ELR (cell line): Measurements from ENCODE around the gene PER1.

Experiments used
- DNase-seq: peaks from one replicate; pipeline ENCODE4 v3.0.0-alpha.2; 2015; ENCODE audit warnings: low read depth

The PER1 gene, protein sequence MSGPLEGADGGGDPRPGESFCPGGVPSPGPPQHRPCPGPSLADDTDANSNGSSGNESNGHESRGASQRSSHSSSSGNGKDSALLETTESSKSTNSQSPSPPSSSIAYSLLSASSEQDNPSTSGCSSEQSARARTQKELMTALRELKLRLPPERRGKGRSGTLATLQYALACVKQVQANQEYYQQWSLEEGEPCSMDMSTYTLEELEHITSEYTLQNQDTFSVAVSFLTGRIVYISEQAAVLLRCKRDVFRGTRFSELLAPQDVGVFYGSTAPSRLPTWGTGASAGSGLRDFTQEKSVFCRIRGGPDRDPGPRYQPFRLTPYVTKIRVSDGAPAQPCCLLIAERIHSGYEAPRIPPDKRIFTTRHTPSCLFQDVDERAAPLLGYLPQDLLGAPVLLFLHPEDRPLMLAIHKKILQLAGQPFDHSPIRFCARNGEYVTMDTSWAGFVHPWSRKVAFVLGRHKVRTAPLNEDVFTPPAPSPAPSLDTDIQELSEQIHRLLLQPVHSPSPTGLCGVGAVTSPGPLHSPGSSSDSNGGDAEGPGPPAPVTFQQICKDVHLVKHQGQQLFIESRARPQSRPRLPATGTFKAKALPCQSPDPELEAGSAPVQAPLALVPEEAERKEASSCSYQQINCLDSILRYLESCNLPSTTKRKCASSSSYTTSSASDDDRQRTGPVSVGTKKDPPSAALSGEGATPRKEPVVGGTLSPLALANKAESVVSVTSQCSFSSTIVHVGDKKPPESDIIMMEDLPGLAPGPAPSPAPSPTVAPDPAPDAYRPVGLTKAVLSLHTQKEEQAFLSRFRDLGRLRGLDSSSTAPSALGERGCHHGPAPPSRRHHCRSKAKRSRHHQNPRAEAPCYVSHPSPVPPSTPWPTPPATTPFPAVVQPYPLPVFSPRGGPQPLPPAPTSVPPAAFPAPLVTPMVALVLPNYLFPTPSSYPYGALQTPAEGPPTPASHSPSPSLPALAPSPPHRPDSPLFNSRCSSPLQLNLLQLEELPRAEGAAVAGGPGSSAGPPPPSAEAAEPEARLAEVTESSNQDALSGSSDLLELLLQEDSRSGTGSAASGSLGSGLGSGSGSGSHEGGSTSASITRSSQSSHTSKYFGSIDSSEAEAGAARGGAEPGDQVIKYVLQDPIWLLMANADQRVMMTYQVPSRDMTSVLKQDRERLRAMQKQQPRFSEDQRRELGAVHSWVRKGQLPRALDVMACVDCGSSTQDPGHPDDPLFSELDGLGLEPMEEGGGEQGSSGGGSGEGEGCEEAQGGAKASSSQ (N-terminal part only)

DNA sequence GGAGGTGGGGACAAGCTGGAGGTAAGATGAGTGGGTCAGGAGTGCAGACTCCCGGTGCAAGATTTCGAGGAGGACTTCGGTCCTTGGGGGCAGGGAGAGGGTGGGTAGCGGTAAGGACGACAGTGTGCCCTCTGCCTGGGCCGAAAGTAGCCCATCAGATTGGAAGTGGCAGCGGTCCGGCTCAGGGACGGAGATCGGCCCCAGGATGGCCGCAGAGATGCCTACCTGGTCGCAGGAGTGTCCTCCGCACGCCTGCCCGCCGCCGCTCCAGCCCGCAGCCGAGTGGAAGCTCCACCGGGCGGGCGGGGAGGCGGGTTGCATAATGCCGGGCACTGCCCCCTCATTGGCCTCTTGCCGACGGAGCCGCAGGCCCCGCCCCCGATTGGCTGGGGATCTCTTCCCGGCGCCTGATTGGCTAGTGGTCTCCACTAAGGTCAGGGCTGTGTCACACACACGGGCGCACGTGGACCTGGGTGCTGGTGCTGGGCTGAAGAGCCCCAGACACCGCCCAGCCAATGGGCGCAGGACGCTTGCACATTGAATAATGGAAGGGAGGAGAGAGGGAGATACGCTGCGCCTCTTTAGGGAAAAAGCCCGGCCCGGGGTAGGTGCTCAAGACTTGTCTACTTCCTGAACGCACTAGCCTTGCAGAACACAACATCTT, at the start of gene PER1:
PER1 (minus strand) TSS at position 293 of the 664 bp plus-strand sequence. CDS start 1,698 bp downstream, outside the sequence.
- peak; percentile 92 for DNase-seq

DNA sequence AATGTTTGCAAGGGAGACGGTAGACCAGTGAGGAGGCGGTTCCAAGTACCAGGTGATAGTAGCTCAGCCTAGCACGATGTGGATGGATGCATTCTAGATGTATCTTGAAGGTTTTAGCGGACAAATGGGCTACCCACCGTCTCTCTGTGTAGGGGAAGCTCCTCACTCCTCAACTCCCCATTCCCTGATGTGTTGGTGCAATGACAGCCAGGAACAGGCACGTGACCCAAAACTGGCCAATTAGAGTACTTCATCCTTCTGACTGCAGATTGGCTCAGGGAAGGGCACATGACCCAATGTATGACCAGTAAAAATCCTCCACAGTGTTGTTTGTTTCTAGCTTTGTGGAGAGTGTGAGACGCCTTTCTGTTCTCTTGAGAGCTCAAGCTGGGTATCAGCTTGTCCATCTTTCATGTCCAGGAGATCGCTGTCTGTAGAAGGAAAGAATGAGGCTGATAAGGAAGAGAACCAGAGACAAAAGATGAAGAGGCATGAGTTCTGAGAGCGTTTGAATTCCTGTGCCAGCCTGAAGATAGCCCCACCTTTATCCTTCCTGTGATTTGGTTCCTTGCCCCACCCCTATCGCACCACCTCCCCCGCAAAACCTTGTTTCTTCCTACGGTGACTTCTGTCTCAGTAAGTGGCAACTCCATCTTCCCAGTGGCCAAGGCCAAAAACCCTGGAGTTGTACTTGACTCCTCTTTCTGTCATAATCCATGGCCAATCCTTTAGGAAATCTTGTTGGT, 40.0 kb upstream of the PER1 start:
- DNase-seq = peak; percentile 85

DNA sequence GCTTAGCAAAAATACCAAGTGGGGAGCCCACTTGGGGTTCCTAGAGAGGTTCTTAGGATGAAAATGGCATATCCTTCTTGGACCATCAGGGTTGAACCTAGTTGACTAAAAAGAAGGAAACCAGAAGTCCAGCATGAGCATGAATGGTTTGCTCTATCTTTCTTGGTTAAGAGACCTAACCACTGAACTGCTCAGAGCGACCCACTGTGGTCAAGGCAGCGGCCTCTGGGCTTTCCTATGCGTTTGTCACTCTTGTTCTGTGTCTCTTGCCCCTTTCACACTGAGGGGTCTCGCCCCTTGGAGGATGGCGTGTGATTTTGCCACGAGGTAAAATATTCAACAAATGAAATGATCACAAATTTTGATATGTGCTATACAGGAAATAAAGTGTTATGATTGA, 38.3 kb upstream of the PER1 start:
- no peak for DNase-seq

DNA sequence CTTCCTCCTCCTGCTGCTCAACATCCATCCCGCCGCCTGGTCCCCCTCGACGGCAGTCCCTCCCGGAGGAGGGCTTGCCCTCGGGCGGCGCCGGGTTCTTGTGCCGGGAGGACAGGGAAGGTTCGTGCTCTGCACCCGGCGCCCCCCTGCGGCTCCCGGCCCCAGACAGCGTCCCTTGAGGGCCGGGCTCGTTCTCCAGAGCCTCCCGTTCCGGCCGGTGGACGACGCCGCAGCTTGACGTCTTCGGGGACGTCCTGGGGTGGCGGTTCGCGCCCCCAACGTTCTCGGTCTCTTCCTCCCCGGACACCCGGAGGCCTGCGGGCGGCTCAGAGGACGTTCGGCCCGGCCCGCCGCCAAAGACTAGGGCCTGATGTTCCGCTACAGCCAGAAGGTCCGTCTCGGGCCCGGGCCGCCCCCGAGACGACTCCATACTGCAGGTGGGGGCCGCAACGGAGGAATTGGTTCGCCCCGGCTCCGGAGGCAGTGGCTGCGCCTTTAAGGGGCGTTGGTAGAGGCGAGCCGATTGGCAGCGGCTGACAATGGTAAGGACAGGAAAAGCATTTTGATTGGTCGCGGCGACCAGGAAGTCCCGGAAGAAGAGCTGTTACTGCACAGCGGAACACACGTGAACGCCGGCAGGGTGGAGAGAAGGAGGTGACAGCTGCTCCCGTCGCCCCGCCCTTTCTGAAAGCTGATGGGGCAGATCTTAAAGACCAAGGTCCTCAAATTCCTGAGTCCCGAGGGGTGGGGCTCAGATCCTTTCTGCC, 37.7 kb upstream of the PER1 start, which contains the start of gene BORCS6:
BORCS6 (minus strand) TSS at position 470 of the 767 bp plus-strand sequence; CDS start at position 430, 40 bp downstream.
- DNase-seq = peak; percentile 99

DNA sequence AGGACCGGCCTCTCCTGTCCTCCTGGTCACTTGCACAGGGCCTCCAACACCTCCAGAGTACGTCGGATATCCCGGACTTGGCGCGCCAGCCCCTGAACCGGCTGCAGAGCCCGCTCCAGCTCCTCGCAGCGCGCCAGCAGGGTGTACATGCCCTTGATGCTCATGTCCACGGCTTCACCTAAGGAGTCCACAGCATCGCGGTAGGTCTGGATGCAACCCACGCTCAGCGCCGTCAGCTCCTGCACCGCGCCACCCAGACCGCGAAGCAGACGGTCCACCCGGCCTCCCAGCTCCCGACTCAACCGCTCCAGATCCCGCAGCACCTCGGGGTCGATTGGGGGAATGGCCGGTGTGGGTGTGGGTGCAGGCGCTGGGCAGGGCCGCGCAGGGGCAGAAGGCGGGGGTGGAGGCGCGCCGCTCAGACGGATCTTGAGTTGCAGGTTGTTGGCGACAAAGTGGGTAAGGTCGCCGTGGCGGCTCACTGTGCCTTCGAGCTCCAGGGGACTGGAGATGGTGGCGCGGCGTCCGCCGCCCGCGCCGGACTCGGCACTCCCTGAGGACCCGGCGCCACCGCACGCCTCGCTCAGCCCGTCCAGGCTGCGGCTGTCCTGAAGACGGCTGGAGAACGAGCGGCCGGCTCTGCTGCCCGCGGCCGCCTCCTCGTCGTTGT, 37.0 kb upstream of the PER1 start:
- DNase-seq = no peak

DNA sequence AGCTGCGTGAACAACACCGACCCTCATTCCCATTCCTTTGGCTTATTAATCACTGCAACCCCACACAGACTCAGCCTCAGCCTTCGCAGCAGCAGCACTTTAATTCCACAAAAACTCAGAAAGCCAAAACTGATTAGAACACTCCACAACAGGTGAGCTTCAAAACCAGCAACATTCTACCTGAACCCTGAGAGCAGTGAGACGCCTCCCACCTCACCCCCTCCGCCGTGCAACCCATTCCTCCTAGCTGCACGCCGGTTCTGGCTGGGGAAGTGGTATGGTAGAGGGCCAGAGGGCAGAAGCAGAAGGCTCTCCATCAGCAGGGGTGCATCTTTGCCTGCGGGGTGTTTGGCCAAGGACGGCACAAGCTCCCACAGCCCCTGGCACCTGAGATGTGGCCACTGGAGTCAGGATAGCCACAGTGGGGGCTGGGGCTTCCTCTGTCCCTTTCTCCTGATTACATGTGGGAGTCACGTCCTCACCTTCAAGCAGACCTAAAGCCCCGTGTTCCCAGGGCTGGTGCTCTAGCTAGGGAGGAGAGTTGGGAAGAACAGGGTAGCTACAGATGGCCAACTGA, 36.1 kb upstream of the PER1 start:
- DNase-seq = no peak

DNA sequence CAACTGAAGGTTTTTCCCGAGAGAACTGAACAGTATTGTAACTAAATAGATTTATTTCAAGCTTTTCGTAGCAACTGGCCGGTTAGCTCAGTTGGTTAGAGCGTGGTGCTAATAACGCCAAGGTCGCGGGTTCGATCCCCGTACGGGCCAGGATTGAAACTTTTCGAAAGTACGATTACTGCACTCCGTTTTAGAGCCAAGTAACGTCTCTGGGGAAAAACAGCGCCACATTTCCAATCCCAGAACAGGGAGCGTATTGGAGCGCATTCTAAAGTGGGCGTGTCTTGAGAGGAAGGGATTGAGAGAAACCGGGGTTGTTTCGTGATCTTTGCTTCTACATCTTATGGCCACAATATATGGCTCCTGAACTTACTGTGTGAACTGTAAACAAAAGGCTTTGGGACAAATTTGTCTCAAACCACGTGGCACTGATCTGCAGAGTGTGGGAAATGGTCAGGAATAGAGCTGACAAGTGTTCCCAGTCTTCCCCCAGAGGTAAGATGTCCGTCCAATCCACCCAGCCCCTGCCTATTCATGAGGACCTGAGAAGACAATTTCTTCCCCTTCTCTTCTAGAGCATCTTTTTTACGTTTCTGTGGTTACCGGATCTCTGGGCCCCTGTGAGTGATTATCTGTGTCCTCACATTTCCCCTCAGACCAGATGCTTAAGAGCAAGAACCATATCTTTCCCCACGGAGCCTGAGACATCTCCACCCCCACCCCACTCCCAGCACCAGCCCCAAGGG, 35.5 kb upstream of the PER1 start:
- peak; percentile 100 for DNase-seq

DNA sequence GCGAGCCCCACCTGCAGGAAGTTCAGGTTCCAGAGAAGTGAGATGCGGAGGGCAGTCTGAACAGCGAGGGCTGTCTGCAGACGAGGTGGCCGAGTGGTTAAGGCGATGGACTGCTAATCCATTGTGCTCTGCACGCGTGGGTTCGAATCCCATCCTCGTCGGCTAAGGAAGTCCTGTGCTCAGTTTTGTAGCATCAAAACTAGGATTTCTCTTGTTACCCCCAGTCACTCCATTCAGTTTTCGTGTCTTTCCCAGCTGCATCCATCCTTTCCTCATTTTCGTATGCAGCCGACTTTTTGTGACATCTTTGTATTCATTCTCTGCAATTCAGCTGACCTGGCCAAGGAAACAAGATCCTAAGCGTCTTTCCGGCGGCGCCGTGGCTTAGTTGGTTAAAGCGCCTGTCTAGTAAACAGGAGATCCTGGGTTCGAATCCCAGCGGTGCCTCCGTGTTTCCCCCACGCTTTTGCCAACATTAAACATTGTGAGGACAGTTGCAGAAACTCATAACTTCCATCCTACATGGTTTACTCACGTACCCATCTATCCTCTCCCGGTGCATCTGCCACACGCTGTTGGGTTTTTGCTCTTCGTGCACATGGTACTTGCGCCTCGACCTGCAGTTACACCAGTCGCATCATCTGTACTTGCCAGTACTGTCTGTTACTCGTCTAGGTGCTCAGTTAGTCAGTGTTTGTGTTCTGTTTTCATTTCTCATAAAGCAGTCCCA, 34.7 kb upstream of the PER1 start:
- DNase-seq = peak; percentile 95

DNA sequence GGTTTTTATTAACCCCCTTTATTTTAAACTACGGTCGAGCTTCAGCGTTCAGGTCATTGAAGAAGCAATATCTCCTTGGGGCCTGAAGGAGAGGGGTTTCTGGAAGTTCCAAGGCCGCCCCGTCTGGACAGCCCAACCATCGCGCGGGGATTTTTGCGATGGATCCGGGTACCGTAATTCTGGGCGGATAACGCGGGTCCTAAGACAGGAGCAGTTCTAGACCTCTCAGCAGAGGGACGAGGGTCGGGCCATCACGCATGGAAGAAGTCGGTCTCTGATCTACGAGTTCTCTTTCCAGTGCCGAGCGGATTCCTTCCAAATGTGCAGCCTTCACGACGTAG, 34.2 kb upstream of the PER1 start:
- DNase-seq = no peak

DNA sequence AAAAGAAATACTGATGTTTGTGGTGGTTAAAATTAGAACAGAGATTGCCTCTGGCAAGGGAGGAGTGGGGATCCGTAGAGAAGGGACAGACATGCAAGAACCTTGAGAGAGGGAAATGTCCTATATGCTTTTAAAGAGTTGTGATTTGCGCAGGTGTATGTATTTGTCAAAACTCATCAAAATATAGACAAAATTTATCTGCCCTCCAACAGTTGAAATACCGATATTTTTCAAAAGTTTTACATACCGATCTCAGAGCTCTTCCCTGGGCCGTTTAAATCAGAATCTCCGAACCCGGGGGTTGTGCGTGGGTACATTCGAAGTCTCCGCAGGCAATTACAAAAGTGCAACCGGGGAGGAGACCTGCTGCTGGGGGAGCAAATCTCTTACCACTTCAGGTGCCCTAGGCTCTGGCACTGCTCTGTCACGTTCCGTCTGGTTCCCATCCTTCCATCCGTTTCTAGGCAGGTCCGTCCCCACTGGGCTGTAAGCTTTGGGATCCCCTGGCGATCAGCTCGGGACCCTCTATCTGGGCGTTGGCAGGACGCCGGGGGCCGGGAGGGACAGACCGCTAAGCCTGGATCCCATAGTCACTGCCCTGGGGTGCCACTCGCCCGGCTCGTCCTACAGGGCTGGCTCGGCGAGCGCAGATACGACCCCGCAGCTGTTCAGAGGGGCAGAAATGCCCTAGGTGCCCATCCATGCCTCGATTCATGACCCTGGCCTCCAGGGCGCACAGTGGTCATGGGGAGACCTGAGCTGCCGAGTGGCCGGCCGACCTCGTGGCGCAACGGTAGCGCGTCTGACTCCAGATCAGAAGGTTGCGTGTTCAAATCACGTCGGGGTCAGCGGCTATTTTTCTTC, 33.6 kb upstream of the PER1 start:
- peak; percentile 67 for DNase-seq

DNA sequence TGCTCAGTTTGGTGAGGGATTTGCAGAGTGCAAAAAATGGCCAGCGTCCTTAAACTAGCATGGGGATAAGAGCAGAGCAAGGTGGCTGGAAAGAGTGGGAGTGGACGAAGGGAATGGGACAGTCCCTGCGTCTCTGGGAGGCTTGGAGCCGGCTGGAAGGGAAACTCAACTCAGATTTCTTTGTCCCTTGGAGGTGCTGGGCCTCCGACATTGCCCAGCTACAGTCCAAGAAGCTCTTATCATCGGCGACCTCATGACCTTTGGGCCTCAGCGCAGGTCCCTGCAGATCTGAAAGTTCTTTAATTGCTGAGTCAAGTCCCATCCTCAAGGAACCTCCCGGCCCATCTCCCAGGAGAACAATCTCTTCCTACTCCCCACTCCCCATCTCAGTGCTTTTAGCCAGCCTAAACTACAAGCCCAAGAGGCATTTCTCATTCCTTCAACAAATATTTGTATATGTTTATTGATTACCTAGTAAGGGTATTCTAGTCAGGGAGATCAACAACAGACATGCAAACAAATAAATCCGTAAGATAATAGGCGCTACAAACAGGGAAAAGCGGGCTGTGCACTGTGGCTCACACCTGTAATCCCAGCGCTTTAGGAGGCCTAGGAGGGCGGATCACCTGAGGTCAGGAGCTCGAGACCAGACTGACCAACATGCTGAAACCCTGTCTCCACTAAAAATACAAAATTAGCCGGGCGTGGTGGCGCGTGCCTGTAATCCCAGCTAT, 25.0 kb upstream of the PER1 start:
- DNase-seq = no peak

DNA sequence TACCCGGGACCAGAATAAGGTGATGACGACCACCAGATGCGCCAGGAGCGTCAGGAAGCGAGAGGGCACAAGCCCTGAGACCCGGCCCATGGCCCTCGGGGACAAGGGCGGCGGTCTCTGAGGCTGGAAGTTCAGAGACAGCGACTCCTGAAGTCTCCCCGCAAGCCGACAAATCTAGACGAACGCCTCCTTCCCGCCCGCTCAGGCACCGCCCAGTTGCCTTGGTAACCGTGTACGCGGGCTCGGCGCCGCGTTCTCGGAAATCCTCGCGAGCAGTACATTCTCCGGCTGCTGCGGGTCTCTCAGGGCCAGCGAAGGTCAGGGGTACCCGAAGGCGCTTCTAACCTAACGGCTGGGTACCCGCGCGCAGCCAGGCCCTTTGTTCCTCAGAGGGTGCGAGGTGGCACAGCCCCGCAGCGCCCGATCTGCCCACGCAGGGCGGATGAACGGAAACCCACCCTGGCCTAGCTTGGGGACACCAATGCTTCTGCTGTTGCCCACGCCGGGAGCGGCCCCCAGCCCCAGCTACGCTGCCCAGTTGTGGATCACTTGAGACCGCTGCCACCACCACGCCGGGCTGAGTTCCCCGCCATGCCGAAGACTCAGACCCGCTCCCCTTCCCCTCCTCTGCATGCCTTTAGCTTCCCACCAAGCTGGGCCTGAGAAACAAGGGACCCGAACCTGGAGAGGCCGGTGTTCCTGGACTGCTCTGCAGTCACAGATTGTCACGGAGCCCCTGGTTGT, 24.2 kb upstream of the PER1 start, which contains the start of gene TMEM107:
TMEM107 (minus strand) TSS at position 184 of the 744 bp plus-strand sequence; CDS start at position 90, 94 bp downstream.
- DNase-seq = peak; percentile 94

DNA sequence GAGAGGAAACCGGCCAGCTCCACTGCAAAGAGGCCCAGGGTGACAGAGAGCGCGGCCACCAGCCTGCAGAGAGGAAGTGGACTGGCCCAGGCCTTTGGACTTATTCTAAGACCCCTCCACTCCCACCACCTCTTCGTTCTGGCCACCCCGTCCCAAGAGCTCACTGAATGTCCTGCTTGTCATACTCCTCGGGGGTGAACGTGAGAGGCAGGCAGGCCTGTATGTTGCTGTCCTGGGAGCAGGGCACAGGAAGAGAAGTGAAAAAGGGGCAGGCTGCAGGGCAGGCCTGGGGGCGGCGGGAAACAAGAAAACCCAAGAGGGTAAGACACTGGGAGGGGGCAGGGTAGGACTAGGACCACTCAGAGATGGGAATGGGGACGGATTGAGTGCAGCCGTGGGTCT, 23.6 kb upstream of the PER1 start:
- peak; percentile 52 for DNase-seq

DNA sequence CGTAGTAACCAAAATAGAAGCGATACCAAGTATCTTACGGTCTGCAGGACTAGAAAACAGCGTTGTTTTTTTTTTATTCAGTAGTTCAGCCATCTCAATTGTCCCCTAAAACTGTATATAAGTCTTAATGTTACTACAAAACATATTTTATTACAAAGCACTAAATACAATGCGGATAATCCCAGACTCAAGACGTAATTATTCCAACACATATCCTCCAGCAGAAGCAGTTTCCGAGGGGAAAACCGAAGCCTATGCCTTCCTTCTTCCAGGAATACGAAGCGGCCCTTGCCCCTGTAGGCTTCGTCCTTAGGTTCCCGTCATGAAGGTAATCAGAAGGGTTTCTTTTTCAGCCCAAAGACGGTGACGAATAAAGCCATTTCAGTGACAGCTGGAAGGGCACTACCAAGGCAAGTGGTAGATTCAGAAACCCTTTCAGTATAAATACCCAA, 21.7 kb upstream of the PER1 start:
- no peak for DNase-seq
